Left ventricle myocardium superior (tissue), 1 donor: ENCODE measurements around the gene KIZ. TPM values are rescaled to one million over a fixed set of nuclear protein-coding genes. Genes with fewer than 3 reads are reported as not detected.
"Not testable (repeated sequence)": the region's sequence is repeated elsewhere in the genome, so short reads cannot be mapped to it uniquely, and the experiment has no call there.

Experiments
- ATAC-seq: fragments of 200-7000 bp; cut with Tn5 transposase; one replicate; pipeline ENCODE4 v1.9.1; 2020; ENCODE audit warnings: mild to moderate bottlenecking, moderate library complexity
- DNase-seq: peaks from one replicate; pipeline ENCODE4 v3.0.0-alpha.2; 2020
- intact Hi-C: fragments of 100-400 bp; cut with micrococcal nuclease; formaldehyde crosslinking; loops from one replicate; pipeline ENCODE4 v1.11.0; 2022
- total RNA-seq: library from RNA; stranded (reverse); fragmentation: NEBNext Ultra II Directional; extraction: Animal tissue kit (Norgen Biotek cat#: 25700); gene quantifications from one replicate; pipeline ENCODE4 v1.2.1, GENCODE V29; 2021
- donor health status: DM: no; HTN: yes; CAD: no; lungs with severe emphysema.

Gene KIZ
- total RNA-seq, 1 donor from 2014 or later: 41.9 TPM

DNA sequence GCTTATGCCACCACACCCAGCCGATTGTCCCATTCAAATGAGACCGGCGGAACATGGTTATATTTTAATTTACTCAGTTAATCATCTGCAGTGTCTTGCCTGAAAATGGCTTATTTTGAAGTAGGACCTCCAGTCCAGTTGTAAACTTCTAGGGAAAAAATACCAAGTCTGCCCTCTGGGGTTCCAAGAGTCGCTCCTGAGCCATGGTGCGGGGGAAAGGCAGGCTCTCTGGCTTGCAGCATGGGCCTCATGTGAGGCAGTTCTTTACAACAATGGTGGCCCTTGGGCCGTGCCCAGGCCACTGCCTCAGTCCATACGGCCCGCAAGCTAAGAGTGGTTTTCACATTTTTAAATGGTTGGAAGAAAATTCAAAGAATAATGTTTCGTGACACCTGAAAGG is 114.5 kb downstream of the KIZ start:
- DNase-seq (no peak), ATAC-seq (no peak)
- intact Hi-C loops: loop anchor here (5.0 kb wide), 1 partner anchor 262 kb away; no protein-coding TSS in a partner anchor

DNA sequence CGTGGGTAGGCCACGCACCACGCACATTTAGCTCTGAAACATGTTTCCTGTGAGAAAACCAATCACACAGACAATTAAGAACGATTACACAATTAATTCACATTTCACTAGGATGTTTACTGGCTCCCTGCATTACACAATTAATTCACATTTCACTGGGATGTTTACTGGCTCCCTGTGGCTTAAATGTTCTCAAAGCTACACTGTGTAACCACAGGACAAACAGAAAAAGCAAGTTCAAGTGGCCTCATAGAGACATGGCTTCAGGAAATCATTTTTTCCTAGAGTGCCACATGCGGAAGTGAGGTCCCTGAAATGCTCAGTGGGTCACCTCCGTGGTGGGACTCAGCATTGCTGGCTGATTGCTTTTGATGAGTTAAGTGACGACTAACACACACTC is 115.5 kb downstream of the KIZ start:
- ATAC-seq: no peak
- intact Hi-C loops: loop anchor here (5.0 kb wide), 1 partner anchor 261 kb away; no protein-coding TSS in a partner anchor
- no peak for DNase-seq

DNA sequence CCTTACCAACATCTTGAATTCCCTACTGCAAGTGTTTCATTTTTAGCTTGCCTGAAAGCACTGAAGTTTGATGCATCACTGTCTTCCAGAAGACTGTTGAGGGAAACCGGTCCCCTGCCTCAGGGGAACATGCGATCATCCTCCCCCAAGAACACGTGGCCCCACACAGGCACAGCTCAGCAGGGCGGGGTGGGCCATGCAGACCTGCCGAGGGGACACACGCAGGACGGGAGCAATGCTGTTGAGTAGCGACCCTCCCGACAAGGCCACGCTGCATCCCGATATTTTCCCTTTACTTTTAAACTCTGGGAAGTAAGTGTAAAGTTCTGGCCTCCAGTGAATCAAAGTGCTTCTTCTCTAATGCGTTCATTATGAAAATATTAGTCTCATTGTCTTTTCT is 117.9 kb downstream of the KIZ start:
- DNase-seq (no peak), ATAC-seq (no peak)
- intact Hi-C loops: loop anchor here (5.0 kb wide), 1 partner anchor 258 kb away; no protein-coding TSS in a partner anchor

DNA sequence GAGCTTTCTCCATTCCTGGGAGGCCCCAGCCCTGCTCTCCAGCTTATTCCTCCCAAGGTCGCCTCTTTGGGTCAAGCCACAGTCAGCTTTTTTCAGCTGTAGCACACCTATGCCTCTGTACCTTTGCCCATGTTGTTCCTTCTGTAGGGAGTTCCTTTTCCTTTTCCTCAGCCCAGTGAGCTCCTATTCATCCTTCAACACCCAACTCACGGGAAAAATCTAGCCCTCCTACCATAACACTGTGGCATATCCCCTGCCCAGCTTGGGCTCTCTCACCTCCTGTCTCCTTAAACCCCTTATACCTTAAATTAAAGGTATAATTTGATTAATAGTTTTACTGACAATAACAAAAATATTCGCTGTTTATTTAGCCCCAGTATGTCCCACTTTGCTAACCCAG is 118.9 kb downstream of the KIZ start:
- intact Hi-C loops: loop anchor here (5.0 kb wide), 1 partner anchor 257 kb away; no protein-coding TSS in a partner anchor
- DNase-seq (no peak), ATAC-seq (no peak)

DNA sequence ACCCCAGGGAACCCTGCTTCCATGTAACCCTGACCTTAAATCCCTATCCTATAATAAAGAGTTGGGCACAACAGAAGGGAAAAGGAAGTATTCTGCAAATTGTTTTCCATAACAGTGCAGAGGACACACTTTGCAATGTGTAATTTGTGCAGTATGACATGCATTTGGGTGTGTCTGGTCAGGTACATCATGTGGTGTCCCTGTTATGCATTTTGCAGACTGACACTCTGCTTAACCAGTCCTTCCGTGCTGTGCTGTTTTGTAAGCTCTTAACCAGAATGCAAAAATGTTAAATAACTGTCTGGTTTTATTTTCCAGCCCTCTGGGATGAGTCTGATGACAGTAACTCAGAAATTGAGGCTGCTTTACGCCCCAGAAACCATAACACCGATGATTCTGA is 120.3 kb downstream of the KIZ start:
- ATAC-seq (no peak), DNase-seq (no peak)
- intact Hi-C loops: no loop called here

DNA sequence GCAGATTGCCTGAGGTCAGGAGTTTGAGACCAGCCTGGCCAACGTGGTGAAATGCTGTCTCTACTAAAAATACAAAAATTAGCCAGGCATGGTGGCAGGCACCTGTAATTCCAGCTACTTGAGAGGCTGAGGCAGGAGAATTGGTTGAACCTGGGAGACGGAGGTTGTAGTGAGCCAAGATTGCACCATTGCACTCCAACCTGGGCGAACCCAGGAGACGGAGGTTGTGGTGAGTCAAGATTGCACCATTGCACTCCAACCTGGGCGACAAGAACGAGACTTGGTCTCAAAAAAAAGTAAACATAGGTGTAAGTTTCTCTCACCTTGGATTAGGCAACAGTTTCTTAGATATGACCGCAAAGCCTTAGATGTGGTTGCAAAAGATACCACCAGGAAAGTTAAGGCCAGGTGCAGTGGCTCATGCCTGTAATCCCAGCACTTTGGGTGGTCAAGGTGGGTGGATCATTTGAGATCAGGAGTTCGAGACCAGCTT is 121.8 kb downstream of the KIZ start:
- intact Hi-C loops, DNase-seq, ATAC-seq: not testable (repeated sequence)

DNA sequence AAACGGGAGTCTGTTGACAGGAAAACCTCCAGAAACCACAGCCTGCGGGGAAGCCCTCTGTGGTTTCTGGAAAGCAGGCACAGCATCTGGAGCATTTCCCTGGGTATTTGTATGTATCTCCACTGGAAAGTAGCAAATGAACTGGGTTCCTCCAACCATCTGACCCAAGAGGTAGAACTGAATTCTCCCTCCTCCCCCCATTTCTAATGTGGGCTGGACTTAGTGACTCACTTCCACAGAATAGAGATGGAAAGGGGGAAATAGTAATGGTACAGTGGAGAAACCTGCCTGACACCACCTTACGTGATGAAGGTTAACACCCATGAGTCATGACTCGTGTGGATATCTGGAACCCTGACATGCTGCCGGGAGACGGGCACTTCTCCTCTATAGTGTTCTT is 125.4 kb downstream of the KIZ start:
- no peak for DNase-seq

DNA sequence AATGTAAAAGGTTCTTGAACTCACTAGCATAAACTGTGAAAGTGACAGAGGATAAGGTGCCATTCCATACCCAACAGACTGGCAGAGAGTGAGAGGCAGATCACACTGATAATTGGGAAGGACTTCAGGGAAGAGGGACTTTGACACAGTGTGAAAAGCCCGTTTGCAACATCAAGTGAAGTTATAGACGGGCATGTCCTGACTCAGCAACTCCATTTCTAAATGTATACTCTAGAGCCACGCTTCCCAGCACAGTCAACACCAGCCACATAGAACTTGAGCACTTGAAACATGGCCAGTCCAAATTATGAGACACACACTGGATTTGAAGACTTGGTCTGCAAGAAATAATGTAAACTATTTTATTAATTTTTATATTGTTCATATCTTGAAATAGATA is 131.3 kb downstream of the KIZ start:
- no peak for ATAC-seq

More for the DNA sequence above, 125.4 kb downstream of the KIZ start:
- intact Hi-C loops: no loop called here
- no peak for ATAC-seq

DNA sequence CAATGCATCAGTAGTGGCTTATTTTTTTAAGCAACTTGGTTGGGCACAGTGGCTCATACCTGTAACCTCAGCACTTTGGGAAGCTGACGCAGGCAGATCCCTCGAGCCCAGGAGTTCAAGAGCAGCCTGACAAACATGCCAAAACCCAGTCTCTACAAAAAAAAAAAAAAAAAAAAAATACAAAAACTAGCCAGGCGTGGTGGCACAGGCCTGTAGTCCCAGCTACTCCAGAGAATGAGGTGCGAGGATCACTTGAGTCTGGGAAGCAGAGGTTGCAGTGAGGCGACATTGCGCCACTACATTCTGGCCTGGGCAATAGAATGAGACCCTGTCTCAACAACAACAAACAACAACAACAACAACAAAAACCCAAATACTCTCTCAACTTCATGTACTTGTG is 132.5 kb downstream of the KIZ start:
- no peak for ATAC-seq

More for the DNA sequence above, 131.3 kb downstream of the KIZ start:
- DNase-seq: no peak
- intact Hi-C loops: no loop called here

DNA sequence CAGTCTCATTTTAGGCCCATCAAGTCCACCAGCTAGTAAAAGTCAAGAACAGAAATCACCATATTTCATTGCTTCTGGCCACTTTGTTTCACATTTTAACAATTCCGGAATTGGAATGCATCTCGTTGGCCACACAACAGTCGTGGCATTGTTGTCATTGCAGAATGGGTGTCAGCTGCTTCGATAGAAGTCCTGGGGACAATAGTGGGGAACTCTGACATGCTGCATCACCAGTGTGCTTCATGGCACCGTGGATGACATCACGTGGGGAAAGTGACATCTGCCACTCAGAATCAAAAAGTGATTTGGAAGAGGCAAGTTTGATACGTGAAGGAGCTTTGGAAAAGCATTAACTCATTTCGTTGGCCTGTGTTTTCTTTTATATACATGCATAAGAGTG is 133.5 kb downstream of the KIZ start:
- intact Hi-C loops: no loop called here
- ATAC-seq (no peak), DNase-seq (no peak)

More for the DNA sequence above, 132.5 kb downstream of the KIZ start:
- DNase-seq: no peak
- intact Hi-C loops: no loop called here

DNA sequence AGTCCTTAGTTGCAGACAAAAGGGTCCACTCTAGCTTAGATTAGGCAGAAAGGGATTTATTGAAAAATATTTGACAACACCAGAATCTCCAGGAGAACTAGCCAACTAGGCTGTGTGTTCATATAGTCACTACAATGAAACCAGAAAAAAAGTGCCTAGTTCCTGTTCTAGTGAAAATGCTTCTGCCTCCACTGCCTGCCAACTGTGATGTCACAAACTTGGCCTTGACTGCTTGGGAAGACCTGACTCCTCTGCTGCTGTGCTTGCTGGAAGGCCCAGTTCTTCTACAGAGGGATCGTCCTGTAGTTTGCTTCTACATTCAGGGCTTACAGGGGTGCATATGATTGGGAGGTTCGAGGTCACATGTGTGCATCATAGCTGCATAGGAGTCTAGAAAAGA is 136.9 kb downstream of the KIZ start:
- DNase-seq: no peak

DNA sequence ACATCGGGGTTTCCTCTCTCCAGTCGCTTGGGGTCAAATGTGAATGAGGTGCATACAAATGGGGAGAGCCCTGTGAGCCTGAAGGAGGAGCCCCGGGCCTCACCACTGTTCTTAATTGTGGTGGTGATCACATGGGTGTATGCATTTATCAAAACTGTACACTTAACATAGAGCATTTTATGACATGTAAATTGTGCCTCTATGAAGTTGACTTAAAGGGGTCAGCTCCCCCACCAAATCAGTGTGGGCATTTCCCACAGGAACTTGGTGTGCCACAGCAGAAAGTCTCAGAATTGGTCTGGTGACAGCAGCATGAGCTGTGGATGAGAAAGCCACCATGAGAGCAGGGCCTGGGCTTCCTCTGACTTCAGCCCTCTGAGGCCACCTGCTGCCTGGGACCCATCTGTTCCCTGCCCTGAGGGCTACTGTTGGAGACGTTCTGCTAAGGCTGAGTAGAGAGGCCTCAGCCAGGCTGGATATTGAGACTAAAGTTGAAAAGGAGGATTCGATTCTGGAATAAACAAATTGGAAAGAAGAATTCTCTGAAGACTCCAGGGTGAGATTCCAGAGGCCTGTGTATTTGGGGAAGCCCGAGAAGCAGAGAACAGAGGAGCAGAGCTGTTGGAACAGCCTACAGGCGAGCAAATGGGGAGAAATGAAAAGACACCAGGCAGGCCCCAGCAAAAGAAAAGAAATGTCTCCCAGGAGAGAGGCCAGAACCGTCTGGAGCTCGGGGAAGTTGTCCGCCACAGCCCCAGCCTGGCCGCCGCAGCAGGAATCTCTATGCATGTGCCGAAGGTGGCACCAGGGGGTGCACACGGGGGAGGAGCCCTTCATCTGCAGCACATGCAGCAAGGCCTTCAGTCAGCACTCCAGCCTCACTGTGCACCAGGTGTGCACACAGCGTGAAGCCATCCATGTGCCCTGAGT is 139.6 kb downstream of the KIZ start:
- DNase-seq (no peak), ATAC-seq (no peak)
- intact Hi-C loops: no loop called here

More for the DNA sequence above, 136.9 kb downstream of the KIZ start:
- no peak for ATAC-seq
- intact Hi-C loops: no loop called here

DNA sequence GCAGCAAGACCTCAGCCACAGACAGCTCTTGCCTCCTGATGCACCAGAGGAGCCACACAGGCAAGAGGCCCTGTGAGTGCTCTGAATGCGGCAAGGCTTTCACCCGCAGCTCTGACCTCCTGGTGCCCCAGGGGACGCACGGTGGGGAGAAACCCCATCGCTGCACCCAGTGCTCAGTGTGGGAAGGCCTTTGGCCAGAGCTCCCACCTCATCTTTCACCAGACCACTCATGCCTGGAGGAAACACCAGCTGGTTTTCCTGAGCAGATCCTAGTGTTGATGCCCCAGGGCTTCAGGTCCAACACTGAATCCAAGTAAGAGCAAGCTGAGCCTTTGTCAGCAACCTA is 140.3 kb downstream of the KIZ start:
- intact Hi-C loops: no loop called here
- ATAC-seq: no peak
- DNase-seq: no peak

DNA sequence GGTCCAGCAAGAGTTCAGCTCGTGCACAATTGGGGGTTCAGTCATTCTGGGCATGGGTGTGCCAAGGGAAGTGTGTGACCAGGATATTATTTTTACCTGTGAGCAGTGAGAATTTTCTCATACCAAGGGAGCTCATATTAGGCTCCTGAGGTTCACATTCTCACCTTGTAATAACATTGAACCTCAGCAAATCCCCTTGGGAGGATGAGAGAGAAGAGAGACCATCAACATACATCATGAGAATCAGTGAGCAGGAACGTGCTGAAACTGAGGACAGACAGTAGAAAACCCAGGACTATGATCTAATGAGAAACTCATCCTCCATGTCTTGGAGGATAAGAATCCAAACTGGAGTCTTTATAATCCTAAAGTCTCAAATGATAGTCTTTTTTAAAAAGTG is 143.9 kb downstream of the KIZ start:
- DNase-seq (no peak), ATAC-seq (no peak)
- intact Hi-C loops: no loop called here

DNA sequence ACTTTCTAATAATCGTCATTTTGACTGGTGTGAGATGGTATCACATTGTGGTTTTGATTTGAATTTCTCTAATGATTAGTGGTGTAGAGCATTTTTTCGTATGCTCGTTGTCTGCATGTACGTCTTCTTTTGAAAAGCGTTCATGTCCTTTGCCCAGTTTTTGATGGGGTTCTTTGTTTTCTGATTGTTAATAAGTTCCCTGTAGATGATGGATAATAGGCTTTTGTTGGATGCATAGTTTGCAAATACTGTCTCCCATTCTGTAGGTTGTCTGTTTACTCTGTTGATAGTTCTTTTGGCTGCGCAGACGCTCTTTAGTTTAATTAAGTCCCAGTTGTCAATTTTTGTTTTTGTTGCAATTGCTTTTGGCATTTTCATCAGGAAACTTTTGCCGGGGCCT is 144.9 kb downstream of the KIZ start:
- intact Hi-C loops: no loop called here
- DNase-seq (no peak), ATAC-seq (no peak)

DNA sequence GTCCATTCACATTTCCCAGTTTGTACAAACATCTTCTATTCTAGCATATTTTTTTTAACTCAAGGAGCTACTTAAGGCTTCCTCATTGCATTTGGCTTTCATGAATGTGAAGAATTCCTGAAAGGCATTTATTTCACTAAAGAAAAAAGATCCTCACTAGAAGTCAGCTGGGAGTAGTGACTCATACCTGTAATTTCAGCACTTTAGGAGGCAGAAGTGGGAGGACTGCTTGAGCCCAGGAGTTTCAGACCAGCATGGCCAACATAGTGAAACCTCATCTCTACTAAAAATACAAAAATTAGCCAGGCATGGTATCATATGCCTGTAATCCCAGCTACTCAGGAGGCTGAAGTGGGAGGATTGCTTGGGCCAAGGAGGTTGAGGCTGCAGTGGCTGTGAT is 146.4 kb downstream of the KIZ start:
- intact Hi-C loops: no loop called here
- ATAC-seq (no peak), DNase-seq (no peak)

DNA sequence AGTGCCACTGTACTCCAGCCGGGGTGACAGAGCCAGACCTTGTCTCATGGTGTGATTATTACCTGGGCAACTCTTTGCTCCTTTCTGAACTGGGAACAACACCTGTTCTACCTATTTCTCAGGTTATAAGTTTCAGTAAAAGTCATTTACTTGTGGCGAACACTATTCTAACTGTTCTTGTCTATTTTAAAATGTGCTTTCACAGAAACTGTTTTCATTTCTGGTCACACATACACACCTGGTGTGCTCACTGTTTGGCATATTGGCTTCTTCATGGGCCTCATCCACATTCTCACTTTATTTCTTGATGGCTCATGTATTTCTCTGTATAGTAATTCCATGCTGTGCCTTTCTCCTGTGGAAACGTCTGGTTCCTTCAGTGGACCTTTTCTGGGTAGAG is 146.8 kb downstream of the KIZ start:
- no peak for ATAC-seq
- intact Hi-C loops: no loop called here

DNA sequence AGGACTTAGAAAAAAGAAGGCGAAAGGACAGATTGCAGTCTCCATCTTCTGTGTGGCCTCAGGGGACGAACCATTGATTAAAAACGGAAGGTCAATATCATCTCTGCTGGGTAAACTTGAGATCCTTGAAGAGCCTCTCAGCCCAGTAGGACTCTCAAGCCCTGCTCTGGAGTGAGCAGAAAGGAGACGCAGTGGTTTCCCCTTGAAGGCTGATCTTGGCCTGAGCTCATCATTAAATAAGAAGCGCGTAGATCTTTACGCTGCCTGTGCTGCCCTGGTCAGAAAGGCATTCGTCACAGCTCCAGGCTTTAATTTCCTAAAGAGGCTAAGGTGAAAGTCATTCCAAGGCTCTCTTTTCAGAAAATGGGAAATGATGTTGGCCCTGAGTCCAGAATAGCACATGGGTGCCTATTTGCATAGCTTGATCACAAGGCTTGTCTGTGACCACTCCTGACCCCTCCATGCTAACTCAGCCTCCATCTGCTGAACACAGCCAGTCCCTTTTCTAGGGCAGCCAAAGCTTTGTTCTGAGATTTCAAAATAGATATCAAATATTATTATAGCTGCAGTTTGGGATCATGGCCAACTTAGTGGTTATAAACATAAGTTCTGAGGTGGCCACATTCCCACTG is 148.0 kb downstream of the KIZ start:
- no peak for ATAC-seq
- DNase-seq: no peak
- intact Hi-C loops: no loop called here

More for the DNA sequence above, 146.8 kb downstream of the KIZ start:
- DNase-seq: no peak

DNA sequence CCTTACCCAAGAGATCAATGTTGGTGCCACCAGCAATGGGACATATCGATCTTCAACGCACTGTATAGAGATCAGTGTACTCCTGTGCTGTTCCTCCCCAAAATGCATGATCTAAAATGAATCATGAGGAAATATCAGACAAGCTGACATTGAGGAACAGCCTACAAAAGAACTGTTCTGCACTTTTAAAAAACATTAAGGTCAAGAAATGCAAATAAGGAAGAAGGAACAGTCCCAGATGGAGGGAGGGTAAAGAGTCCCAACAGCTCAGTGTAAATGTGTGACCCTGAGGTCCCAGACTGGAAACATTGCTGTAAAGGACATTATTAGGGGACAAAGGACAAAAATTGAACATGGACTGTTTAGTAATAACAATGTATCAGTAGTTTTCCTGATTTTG is 152.9 kb downstream of the KIZ start:
- DNase-seq: no peak
- intact Hi-C loops: no loop called here
- ATAC-seq: no peak
